Retinal pigment epithelial cell (primary cell): Measurements from ENCODE around the gene EXOSC3.
"Not testable (repeated sequence)": the region's sequence is repeated elsewhere in the genome, so short reads cannot be mapped to it uniquely, and the experiment has no call there.

ENCODE experiments used
- DNase-seq: peaks from one replicate; pipeline ENCODE4 v3.0.0-alpha.2; 2010; ENCODE audit warnings: low read depth
- H3K4me3 ChIP-seq: 2 replicates; pipeline ENCODE4 v1.5.1; 2011; ENCODE audit warnings: mild to moderate bottlenecking, low read length, control low read depth, moderate library complexity
- CTCF ChIP-seq: conservative IDR thresholded peaks from 2 replicates; pipeline ENCODE4 v1.5.1; 2011; ENCODE audit warnings: low read depth, low read length, control low read depth, inconsistent platforms

Gene EXOSC3

GRCh38 chr9:37775216-37775919, 9.5 kb downstream of the EXOSC3 start:
- TF ChIP-seq CTCF: no peak
- DNase-seq: no peak
- no peak overlapping the region for H3K4me3 ChIP-seq

GRCh38 chr9:37769995-37770394, 14.9 kb downstream of the EXOSC3 start:
- TF ChIP-seq CTCF: no peak
- no peak overlapping the region for H3K4me3 ChIP-seq
- DNase-seq: no peak

- no peak for TF ChIP-seq CTCF
- DNase-seq: no peak
- H3K4me3 ChIP-seq: no peak overlapping the region
These were observed 15.6 kb downstream of the EXOSC3 start for GRCh38 chr9:37769306-37769705.

DNA sequence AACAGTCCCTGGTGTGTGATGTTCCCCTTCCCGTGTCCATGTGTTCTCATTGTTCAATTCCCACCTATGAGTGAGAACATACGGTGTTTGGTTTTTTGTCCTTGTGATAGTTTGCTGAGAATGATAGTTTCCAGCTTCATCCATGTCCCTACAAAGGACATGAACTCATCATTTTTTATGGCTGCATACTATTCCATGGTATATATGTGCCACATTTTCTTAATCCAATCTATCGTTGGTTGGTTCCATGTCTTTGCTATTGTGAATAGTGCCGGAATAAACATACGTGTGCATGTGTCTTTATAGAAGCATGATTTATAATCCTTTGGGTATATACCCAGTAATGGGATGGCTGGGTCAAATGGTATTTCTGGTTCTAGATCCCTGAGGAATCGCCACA, 19.6 kb downstream of the EXOSC3 start:
- not testable (repeated sequence) for H3K4me3 ChIP-seq, DNase-seq

DNA sequence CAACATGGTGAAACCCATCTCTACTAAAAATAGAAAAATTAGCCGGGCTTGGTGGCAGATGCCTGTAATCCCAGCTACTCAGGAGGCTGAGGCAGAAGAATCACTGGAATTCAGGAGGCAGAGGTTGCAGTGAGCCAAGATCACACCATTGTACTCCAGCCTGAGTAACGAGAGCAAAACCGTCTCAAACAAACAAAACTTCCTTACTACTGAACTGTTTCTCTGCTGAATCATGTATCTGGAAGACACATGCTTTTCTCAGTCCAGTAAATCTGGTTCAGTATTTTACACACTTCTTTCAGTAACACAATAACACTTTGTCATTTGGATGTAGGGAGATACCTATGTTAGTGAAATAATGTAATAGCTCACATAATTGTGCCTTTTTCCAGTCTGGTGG, 23.4 kb downstream of the EXOSC3 start:
- no peak overlapping the region for H3K4me3 ChIP-seq
- no peak for DNase-seq
- no peak for TF ChIP-seq CTCF

DNA sequence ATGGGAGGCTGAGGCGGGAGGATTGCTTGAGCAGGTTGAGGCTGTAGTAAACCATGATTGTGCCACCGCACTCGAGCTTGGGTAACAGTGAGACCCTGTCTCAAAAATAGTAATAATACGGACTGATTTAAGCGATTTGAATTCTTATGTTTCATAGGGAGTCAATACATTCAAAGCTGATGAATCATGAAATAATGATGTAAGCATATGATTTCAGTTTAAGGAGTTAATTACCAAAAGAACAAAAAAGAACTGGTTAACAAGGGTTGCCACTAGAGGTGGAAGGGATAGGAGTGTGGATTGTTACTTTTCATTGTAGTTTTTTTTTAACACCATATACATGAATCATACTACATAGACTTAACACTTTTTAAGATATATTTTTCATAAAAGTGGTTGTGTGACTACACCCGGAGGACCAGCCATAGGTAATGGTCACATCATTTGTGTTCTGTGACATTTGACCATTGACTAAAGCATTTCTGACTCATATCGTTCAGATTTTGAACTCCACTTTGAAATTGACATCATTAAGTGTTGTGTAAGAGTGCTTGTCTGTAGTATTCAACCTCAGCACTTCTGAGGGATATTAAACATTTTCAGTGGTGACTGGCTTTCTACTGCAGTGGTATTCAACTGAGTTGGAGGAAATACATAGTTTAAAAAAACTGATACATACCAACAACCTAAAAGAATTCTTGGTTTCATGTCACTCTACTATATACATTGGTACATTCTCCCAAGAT, 24.3 kb downstream of the EXOSC3 start:
- H3K4me3 ChIP-seq: no peak overlapping the region
- no peak for TF ChIP-seq CTCF
- no peak for DNase-seq

DNA sequence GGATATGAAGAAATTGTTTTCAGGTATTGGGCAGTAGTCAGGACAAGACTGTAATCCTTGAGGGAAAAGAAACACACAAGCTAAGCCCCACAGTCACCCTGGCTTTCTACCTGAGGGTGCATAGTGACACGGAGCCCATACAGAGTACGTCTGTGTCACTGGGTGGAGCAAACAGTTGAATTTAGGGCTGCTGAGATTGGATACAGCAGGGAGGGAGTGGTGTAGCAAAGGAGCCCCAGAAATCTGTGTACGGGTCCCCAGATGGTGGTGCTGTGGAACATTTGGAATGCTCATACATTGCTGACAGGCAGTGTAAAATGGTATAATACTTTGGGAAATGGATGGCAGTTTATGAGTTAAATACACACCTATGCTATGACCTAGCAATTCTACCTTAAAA, 26.1 kb downstream of the EXOSC3 start:
- H3K4me3 ChIP-seq: no peak overlapping the region
- TF ChIP-seq CTCF: no peak
- DNase-seq: no peak
